ENCODE data around the gene FAM227A.
"Not testable (repeated sequence)": the region's sequence is repeated elsewhere in the genome, so short reads cannot be mapped to it uniquely, and the experiment has no call there.

Gene FAM227A

GRCh38 chr22:38657045-38657909 is 1.1 kb upstream of the FAM227A start:
- DNase-seq, result peak; percentile 15

DNA sequence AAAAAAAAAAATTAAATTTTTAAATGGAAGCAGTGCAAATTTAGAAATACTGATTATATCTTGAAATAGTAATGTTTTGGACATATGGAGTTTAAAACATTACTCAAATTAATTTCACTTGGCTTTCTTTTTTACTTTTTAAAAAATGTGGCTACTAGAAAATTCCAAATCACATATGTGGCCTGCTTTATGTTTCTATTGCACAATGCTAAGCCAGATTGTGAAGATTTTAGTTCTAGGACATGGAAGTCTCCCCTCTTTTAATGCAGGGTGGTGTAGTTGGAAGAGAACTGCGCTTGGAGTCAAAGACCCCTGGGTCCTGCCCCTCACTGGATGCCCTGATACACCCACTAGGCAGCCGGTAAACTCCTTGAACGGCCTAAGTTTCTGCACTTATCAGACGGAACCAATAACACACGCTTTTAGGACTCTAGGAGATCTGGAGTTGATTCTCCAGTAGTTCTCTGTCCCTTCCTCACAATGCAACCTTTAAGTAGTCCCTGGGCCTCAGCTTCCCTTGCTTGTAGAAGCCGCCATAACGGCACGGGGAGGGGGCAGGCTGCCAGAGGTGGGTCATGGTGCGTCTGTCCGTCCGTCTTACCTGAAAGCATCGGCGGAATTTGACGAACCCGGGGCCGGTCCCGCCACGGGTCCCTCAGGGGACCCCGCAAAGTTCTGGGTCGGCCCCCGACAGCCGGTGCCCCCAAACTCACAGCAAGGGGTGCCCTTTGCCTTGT is 505 bp downstream of the FAM227A start:
- DNase-seq, result no peak

DNA sequence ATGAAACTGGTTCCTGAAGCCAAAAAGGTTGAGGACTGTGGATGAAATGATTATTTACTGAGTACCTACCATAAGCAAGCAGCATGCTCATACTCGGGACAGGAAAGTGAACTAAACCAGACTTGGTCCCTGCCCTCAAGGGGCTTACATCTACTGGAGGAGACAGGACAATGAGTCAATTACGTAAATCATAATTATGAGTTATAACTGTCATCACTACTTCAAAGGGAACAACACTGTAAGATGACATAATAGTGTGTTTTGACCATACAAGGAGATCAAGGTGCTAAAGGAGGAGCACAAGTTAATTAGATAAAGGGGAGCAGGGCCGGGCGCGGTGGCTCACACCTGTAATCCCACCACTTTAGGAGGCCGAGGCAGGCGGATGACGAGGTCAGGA is 2.5 kb downstream of the FAM227A start:
- DNase-seq, result no peak

DNA sequence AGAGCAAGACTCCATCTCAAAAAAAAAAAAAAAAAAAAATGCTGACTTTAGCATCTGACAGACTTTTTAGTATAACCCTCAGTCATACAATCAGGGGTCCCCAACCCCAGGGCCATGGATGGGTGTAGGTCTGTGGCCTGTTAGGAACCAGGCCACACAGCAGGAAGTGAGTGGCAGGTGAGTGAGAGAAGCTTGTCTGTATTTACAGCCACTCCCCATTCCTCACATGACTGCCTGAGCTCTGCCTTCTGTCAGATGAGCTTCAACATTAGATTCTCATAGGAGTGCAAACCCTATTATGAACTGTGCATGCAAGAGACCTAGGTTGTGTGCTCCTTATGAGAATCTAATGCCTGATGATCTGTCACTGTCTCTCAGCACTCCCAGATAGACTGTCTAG is 3.3 kb downstream of the FAM227A start:
- no peak for DNase-seq

DNA sequence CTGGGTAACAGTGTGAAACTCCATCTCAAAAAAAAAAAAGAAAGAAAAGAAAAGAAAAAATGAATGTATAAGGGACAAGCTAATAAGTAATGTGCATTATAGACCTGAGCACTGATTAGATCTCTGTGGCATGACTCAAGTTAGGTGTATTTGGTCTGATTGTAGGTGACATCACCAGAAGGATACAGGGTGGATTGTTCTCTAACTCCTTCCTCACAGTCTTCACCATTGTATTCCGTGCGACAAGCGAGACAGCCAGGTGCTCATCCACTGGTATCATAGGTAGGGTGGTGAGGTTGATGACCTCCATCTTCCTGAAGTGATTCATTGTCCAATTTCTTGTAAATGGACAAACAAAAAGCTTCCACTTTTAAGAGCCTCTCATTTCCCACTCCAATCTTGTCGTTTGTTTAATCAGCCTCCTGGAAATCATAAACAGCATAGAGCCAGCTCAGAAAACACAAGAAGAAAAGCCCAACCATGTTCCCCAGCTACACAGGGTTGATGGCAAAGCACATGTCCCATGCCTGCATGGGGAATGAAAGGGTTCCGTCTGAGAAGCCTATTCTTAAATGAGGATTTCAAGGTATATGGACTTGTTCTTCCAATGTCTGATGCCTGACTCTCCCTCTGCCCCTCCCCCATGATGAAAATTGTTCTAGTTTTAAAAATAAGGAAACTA is 6.2 kb downstream of the FAM227A start:
- DNase-seq, result no peak

GRCh38 chr22:38645430-38645829 is 10.8 kb downstream of the FAM227A start:
- no peak for DNase-seq

DNA sequence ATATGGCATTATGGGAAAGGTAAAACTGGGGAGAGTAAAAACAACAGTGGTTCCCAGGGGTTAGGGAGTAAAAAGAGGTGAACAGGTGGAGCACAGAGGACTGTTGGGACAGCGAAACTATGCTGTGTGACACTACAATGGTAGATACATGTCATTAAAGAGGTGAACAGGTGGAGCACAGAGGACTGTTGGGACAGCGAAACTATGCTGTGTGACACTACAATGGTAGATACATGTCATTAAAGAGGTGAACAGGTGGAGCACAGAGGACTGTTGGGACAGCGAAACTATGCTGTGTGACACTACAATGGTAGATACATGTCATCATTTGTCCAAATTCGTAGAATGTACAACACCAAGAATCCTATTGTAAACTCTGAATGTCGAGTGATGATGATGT is 11.9 kb downstream of the FAM227A start:
- DNase-seq, result not testable (repeated sequence)

GRCh38 chr22:38641476-38642040 is 14.6 kb downstream of the FAM227A start:
- DNase-seq, result no peak

- DNase-seq, result no peak
These were observed 17.5 kb downstream of the FAM227A start for GRCh38 chr22:38638728-38639127.

DNA sequence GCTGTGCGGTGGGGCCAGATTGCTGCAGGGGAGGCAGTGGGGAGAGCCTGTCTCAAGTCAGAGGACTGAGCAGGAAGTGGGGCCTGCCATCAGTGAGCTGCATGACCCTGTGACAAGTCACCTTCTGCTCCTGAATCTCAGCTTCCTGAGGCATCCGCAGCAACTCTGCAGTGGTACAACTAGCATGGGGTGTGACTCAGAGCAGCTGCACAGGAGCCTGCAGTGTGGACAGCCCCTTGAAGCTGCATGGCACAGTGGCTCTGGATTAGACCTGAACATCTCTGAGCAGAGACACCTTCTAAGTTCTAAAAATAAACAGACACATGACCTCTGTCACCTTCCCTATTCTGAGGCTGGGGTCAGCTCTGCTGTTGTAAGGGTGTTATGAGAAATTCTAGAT is 18.0 kb downstream of the FAM227A start:
- no peak for DNase-seq

- DNase-seq, result no peak
These were observed 23.7 kb downstream of the FAM227A start for GRCh38 chr22:38632528-38632927.

- no peak for DNase-seq
These were observed 24.5 kb downstream of the FAM227A start for GRCh38 chr22:38631724-38632123.

DNA sequence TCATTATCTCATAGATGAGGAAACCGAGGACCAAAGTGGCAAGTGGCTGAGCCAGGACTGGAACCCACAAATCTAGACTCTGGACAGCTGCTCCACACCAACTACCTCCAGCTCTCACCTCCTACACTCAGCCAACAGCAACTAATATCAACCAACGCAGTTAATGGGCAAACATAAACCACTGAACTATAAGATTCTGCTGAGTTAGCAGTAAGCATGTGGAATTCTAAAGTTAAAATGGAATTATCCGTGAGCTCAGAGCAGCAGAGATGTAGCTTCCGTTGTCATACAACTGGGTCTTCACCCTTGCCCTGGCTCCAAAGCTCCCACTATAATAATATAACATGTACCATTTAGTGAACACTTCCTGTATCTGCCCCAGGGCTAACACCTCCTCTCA is 27.1 kb downstream of the FAM227A start:
- no peak for DNase-seq

GRCh38 chr22:38628444-38628843 is 27.7 kb downstream of the FAM227A start:
- DNase-seq, result no peak

DNA sequence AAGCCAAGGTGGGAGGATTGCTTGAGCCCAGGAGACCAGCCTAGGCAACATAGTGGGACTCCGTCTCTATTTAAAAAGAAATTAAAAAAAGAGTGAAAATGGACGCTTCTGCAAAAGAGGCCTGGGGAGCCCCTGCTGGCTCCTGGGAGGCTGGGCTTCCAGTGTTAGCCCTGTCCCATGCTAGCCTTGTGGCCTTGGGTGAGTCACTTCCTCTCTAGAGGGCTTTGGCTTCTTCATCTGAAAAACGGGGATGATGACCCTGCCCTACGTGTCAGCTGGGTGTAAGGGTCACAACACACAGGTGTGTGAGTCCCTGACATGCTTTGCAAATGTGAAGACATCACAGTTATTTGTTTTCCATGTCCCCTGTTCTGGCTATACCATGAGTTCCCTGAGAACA is 32.8 kb downstream of the FAM227A start:
- no peak for DNase-seq

DNA sequence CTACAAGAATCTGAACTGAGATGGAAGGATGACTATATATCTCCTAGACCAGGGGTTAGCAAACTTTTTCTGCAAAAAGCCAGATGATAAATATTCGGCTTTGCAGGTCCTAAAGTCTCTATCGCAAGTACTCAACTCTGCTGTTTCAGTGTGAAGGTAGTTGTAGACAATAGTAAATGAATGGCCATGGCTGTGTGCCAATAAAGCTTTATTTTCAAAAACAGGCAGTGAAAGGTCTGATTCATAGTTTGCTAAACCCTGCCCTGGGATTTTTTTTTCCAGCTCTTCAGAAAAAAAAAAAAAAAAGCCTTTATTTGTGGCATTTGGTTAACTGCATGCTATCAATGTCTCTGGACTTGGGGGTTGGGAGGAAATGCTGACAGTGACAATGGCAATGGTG is 37.5 kb downstream of the FAM227A start:
- DNase-seq, result no peak

DNA sequence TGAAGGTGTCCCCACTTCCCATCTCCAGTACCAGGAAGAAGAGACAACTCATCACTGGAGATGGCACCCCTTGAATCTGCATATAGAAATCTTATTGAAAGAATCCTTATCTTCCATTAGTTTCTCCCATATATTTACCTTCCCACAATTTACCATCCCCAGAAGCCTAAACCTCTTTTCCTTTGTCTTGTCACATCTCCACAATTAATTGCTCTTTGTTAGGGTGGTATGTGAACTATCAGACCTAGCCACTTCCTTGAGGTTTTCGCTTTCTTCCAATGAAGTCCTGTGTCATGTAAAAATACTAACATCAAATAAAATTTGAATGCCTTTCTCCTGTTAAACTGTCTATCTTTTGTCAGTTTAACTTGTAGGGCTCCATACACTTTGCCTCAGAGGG is 37.9 kb downstream of the FAM227A start:
- DNase-seq, result no peak

DNA sequence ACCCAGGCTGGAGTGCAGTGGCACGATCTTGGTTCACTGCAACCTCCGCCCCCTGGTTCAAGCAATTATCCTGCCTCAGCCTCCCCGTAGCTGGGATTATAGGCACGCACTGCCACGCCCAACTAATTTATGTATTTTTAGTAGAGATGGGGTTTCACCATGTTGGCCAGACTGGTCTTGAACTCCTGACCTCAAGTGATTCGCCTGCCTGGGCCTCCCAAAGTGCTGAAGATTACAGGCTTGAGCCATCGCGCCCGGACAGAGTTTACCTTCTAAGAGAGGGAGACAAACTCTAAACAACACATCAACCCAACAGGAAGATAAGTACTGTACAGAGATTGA is 41.2 kb downstream of the FAM227A start:
- DNase-seq, result not testable (repeated sequence)

- DNase-seq, result no peak
These were observed 41.7 kb downstream of the FAM227A start for GRCh38 chr22:38614332-38615063.

- DNase-seq, result no peak
These were observed 42.6 kb downstream of the FAM227A start for GRCh38 chr22:38613588-38613987.

DNA sequence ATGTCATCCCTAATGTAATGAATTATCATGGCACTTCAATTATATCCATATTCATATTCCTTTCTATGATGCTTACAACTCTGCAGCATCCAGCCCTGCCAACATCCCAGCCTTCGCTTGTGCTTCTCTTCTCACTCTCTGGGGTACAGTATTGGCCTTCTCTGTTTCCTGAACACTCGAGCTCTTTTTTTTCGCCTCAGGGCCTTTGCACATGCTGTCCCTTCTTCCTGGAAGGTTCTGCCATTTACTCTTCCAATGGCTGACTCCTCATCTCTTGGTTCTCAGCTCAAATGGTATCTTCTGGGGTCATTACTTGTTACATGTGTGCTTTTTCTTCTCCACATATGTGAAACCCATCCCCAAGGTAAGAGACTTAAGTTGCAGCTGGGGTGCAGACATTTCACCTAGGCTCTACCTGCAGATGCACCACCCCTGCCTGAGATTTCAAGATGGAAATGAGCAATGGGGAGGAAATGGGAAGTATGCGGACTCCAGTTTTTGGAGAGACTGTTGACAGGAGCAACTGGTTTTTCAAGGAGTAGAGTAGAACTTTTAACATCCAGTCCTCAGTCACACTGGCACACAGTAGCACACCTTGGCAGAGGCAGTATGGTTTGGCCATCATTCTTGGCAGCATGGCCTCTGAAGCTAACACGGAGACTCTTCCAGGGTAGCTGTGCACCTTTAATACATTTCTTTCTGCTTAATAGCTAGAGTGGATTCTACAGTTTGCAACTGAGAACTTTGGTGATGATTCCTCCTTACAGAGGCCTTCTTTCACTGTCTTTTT is 43.8 kb downstream of the FAM227A start:
- no peak for DNase-seq

DNA sequence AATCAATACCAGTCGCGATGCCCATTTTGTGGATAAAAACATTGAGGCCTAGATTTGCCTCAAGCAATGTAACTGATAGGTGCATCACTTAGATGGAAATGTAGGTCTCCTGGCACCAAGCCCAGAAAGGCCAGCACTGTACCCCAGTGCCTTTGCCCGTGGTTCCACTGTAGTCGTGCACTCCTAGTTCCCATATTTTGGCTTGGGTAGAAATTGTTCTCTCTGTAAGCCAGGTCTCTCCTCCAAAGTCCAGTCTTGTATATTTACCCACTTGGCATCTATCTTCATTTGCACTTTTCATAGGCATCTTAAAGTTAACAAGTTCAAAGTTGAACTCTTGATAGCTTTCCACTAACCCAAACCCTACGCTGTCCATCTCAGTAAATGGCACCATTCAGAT is 44.6 kb downstream of the FAM227A start:
- DNase-seq, result no peak

All from stimulated activated naive CD4-positive, alpha-beta T cell treated with Interleukin-2 at 50 U/mL for 16 hours (primary cell).